ENCODE data around the gene CAMK2B.

CAMK2B gene

GRCh38 chr7:44262031-44262430, 63.4 kb downstream of the CAMK2B start:
- no peak for TF ChIP-seq CTCF (IDR thresholded peaks at IDR 0.05; ENCODE audit: borderline replicate concordance, insufficient read depth, low read depth, low read length)
- no peak overlapping the region for H3K4me3 ChIP-seq (ENCODE audit: low read depth, low read length)

GRCh38 chr7:44261240-44261639, 64.2 kb downstream of the CAMK2B start:
- H3K4me3 ChIP-seq (ENCODE audit: low read depth, low read length), result no peak overlapping the region
- TF ChIP-seq CTCF (IDR thresholded peaks at IDR 0.05; ENCODE audit: borderline replicate concordance, insufficient read depth, low read depth, low read length), result no peak

GRCh38 chr7:44259547-44260457, 65.6 kb downstream of the CAMK2B start:
- H3K4me3 ChIP-seq (ENCODE audit: low read depth, low read length), result no peak overlapping the region
- no peak for TF ChIP-seq CTCF (IDR thresholded peaks at IDR 0.05; ENCODE audit: borderline replicate concordance, insufficient read depth, low read depth, low read length)

GRCh38 chr7:44258865-44259546, 66.4 kb downstream of the CAMK2B start:
- no peak for TF ChIP-seq CTCF (IDR thresholded peaks at IDR 0.05; ENCODE audit: borderline replicate concordance, insufficient read depth, low read depth, low read length)
- H3K4me3 ChIP-seq (ENCODE audit: low read depth, low read length), result no peak overlapping the region

- TF ChIP-seq CTCF (IDR thresholded peaks at IDR 0.05; ENCODE audit: borderline replicate concordance, insufficient read depth, low read depth, low read length), result no peak
- H3K4me3 ChIP-seq (ENCODE audit: low read depth, low read length), result no peak overlapping the region
Observed at GRCh38 chr7:44258423-44258760, 67.0 kb downstream of the CAMK2B start.

GRCh38 chr7:44257618-44258422, 67.6 kb downstream of the CAMK2B start:
- TF ChIP-seq CTCF (IDR thresholded peaks at IDR 0.05; ENCODE audit: borderline replicate concordance, insufficient read depth, low read depth, low read length), result 0 out of 2 replicates have a peak, but pooled peaks have one; percentile 1
- H3K4me3 ChIP-seq (ENCODE audit: low read depth, low read length), result no peak overlapping the region

All from GM12875 (cell line).